Measurements from ENCODE around the gene TBCEL.

Gene TBCEL

GRCh38 chr11:121127809-121128208 is 103.9 kb downstream of the TBCEL start:
- in situ Hi-C loops (cut with MboI; ENCODE audit: low pct_unique_long_range_greater_than_20kb, low sequenced_read_pairs, unreplicated experiment): no loop called here
- DNase-seq (ENCODE audit: low spot score): no peak
- TF ChIP-seq, protein P1, sequence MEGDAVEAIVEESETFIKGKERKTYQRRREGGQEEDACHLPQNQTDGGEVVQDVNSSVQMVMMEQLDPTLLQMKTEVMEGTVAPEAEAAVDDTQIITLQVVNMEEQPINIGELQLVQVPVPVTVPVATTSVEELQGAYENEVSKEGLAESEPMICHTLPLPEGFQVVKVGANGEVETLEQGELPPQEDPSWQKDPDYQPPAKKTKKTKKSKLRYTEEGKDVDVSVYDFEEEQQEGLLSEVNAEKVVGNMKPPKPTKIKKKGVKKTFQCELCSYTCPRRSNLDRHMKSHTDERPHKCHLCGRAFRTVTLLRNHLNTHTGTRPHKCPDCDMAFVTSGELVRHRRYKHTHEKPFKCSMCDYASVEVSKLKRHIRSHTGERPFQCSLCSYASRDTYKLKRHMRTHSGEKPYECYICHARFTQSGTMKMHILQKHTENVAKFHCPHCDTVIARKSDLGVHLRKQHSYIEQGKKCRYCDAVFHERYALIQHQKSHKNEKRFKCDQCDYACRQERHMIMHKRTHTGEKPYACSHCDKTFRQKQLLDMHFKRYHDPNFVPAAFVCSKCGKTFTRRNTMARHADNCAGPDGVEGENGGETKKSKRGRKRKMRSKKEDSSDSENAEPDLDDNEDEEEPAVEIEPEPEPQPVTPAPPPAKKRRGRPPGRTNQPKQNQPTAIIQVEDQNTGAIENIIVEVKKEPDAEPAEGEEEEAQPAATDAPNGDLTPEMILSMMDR (IDR thresholded peaks at IDR 0.05; ENCODE audit: extremely low read depth, insufficient read depth, missing control alignments): no peak

GRCh38 chr11:121129362-121130340 is 105.7 kb downstream of the TBCEL start:
- DNase-seq (ENCODE audit: low spot score): no peak
- TF ChIP-seq, protein P1 (IDR thresholded peaks at IDR 0.05; ENCODE audit: extremely low read depth, insufficient read depth, missing control alignments): no peak
- in situ Hi-C loops (cut with MboI; ENCODE audit: low pct_unique_long_range_greater_than_20kb, low sequenced_read_pairs, unreplicated experiment): no loop called here

DNA sequence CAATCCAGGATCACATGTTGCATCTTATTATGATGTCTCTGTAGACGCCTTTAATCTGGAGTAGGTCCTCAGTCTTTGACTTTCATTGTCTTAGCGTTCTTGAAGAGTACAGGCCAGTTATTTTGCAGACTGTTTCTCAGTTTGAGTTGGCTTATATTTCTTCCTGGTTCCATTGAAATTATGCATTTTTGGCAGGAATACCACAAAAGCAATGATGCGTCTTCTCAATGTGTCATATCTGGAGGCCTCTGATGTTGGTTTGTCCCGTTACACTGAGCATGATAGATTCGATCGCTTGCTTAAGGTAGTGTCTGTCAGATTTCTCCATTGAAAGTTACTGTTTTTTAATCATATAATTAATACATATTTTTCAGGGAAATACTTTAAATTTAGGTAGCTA is 107.8 kb downstream of the TBCEL start:
- DNase-seq (ENCODE audit: low spot score): no peak
- in situ Hi-C loops (cut with MboI; ENCODE audit: low pct_unique_long_range_greater_than_20kb, low sequenced_read_pairs, unreplicated experiment): no loop called here
- TF ChIP-seq, protein P1 (IDR thresholded peaks at IDR 0.05; ENCODE audit: extremely low read depth, insufficient read depth, missing control alignments): no peak

DNA sequence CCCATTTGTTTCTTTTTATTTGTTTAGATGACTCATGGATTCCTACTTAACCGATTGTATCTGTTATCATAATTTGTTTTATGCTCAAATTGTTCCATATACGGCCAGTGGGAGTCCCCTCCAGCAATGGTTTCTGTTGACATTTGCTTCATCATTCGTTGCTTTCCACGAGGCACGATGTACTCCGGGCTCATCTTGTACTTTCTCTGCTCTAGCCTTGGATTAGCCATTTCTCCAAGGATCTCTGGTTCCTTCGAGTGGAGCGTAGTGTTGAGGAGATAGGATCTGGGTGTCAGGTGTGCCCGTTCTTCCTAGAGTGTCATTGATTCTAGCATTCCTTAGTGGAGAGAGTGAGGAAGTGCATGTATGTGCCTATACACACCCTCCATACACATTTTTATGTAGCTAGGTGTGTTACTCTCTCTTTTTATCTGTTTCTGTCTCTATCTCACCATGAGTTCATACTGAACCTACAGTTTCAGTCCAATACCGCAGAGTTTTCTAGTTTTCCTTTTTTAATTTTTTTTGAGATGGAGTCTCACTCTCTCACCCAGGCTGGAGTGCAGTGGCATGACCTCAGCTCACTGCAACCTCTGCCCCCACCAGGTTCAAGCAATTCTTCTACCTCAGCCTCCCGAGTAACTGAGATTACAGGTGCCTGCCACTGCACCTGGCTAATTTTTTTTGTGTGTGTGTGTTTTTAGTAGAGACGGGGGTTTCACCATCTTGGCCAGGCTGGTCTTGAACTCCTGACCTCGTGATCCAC is 108.5 kb downstream of the TBCEL start:
- no peak for DNase-seq (ENCODE audit: low spot score)
- in situ Hi-C loops (cut with MboI; ENCODE audit: low pct_unique_long_range_greater_than_20kb, low sequenced_read_pairs, unreplicated experiment): no loop called here
- TF ChIP-seq, protein P1 (IDR thresholded peaks at IDR 0.05; ENCODE audit: extremely low read depth, insufficient read depth, missing control alignments): no peak

- no peak for DNase-seq (ENCODE audit: low spot score)
- TF ChIP-seq, protein P1 (IDR thresholded peaks at IDR 0.05; ENCODE audit: extremely low read depth, insufficient read depth, missing control alignments): no peak
- in situ Hi-C loops (cut with MboI; ENCODE audit: low pct_unique_long_range_greater_than_20kb, low sequenced_read_pairs, unreplicated experiment): no loop called here
Measured at GRCh38 chr11:121134741-121135312, 110.9 kb downstream of the TBCEL start.

GRCh38 chr11:121137005-121137404 is 113.1 kb downstream of the TBCEL start:
- no peak for DNase-seq (ENCODE audit: low spot score)
- in situ Hi-C loops (cut with MboI; ENCODE audit: low pct_unique_long_range_greater_than_20kb, low sequenced_read_pairs, unreplicated experiment): no loop called here
- TF ChIP-seq, protein P1 (IDR thresholded peaks at IDR 0.05; ENCODE audit: extremely low read depth, insufficient read depth, missing control alignments): no peak

Measured in GM13977 (cell line).